Measurements from ENCODE around the gene GFRA1. TPM values are rescaled to one million over a fixed set of nuclear protein-coding genes. Genes with fewer than 3 reads are reported as not detected.

Gene GFRA1
- total RNA-seq, 1 donor from 2014 or later, result 14.0 TPM

- Histone ChIP-seq H3K27me3 (no peaks in the 10 kb centered on the region), H3K9me3 (ENCODE audit: low read depth) (no peaks in the 10 kb centered on the region), H3K27ac (no peak overlapping the region), H4K20me1 (ENCODE audit: low read depth) (no peaks in the 10 kb centered on the region), H3K4me3 (no peak overlapping the region), H3K4me1 (no peaks in the 10 kb centered on the region), H3F3A (ENCODE audit: low read depth) (no peaks in the 10 kb centered on the region), H3K36me3 (no peaks in the 10 kb centered on the region), H3K79me2 (ENCODE audit: low read depth) (no peaks in the 10 kb centered on the region), H3K4me2 (no peak overlapping the region), H2AFZ (replicated peaks) (no peak overlapping the region), H3K9ac (no peak overlapping the region)
- Mint-ChIP-seq H3K4me3 (no peak overlapping the region), H3K9me3 (peaks cover 9% of the 10 kb centered on the region), H3K36me3 (no peaks in the 10 kb centered on the region), H3K27me3 (ENCODE audit: insufficient read depth, low read depth) (peaks cover 4% of the 10 kb centered on the region), H3K27ac (no peak overlapping the region), H3K4me1 (no peaks in the 10 kb centered on the region)
- no peak for TF ChIP-seq EZH2 (IDR thresholded peaks at IDR 0.05)
- TF ChIP-seq, protein P1, sequence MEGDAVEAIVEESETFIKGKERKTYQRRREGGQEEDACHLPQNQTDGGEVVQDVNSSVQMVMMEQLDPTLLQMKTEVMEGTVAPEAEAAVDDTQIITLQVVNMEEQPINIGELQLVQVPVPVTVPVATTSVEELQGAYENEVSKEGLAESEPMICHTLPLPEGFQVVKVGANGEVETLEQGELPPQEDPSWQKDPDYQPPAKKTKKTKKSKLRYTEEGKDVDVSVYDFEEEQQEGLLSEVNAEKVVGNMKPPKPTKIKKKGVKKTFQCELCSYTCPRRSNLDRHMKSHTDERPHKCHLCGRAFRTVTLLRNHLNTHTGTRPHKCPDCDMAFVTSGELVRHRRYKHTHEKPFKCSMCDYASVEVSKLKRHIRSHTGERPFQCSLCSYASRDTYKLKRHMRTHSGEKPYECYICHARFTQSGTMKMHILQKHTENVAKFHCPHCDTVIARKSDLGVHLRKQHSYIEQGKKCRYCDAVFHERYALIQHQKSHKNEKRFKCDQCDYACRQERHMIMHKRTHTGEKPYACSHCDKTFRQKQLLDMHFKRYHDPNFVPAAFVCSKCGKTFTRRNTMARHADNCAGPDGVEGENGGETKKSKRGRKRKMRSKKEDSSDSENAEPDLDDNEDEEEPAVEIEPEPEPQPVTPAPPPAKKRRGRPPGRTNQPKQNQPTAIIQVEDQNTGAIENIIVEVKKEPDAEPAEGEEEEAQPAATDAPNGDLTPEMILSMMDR (IDR thresholded peaks at IDR 0.05), result peak; percentile 38
- DNase-seq (ENCODE audit: low spot score), result peak; percentile 17
Observed at GRCh38 chr10:116026315-116026714, 246.7 kb downstream of the GFRA1 start.

GRCh38 chr10:116024271-116024878 lies 248.6 kb downstream of the GFRA1 start:
- peaks cover 2% of the 10 kb centered on the region for H3K27me3 Mint-ChIP-seq (ENCODE audit: insufficient read depth, low read depth)
- no peaks in the 10 kb centered on the region for H3K9me3 Mint-ChIP-seq
- no peak overlapping the region for H3K9ac ChIP-seq
- H4K20me1 ChIP-seq (ENCODE audit: low read depth), result no peaks in the 10 kb centered on the region
- H3K79me2 ChIP-seq (ENCODE audit: low read depth), result no peaks in the 10 kb centered on the region
- H3K27me3 ChIP-seq, result no peaks in the 10 kb centered on the region
- DNase-seq (ENCODE audit: low spot score), result no peak
- no peaks in the 10 kb centered on the region for H3K36me3 Mint-ChIP-seq
- H3K9me3 ChIP-seq (ENCODE audit: low read depth), result no peaks in the 10 kb centered on the region
- no peaks in the 10 kb centered on the region for H3K4me1 ChIP-seq
- no peak overlapping the region for H3K27ac Mint-ChIP-seq
- H3K4me3 Mint-ChIP-seq, result no peak overlapping the region
- no peak overlapping the region for H2AFZ ChIP-seq (replicated peaks)
- H3K4me2 ChIP-seq, result no peak overlapping the region
- no peak for TF ChIP-seq EZH2phosphoT487 (IDR thresholded peaks at IDR 0.05)
- TF ChIP-seq, protein P1 (IDR thresholded peaks at IDR 0.05), result no peak
- no peak for TF ChIP-seq EZH2 (IDR thresholded peaks at IDR 0.05)
- H3K4me3 ChIP-seq, result no peak overlapping the region
- H3K27ac ChIP-seq, result no peak overlapping the region
- no peaks in the 10 kb centered on the region for H3F3A ChIP-seq (ENCODE audit: low read depth)
- H3K4me1 Mint-ChIP-seq, result no peaks in the 10 kb centered on the region
- H3K36me3 ChIP-seq, result no peaks in the 10 kb centered on the region

GRCh38 chr10:116017405-116017804 lies 255.6 kb downstream of the GFRA1 start:
- Histone ChIP-seq H3K4me2 (no peak overlapping the region), H3K4me1 (no peaks in the 10 kb centered on the region), H3K9me3 (ENCODE audit: low read depth) (no peaks in the 10 kb centered on the region), H3K27me3 (no peaks in the 10 kb centered on the region), H3K27ac (no peak overlapping the region), H4K20me1 (ENCODE audit: low read depth) (no peaks in the 10 kb centered on the region), H3K9ac (no peak overlapping the region), H3K36me3 (no peaks in the 10 kb centered on the region), H3K79me2 (ENCODE audit: low read depth) (no peaks in the 10 kb centered on the region), H3K4me3 (no peak overlapping the region), H2AFZ (replicated peaks) (no peak overlapping the region), H3F3A (ENCODE audit: low read depth) (no peaks in the 10 kb centered on the region)
- Mint-ChIP-seq H3K4me1 (peaks cover 5% of the 10 kb centered on the region), H3K27ac (no peak overlapping the region), H3K9me3 (peaks cover 5% of the 10 kb centered on the region), H3K27me3 (ENCODE audit: insufficient read depth, low read depth) (no peaks in the 10 kb centered on the region), H3K4me3 (no peak overlapping the region), H3K36me3 (no peaks in the 10 kb centered on the region)
- TF ChIP-seq, protein P1 (IDR thresholded peaks at IDR 0.05), result no peak
- no peak for TF ChIP-seq EZH2phosphoT487 (IDR thresholded peaks at IDR 0.05)
- no peak for TF ChIP-seq EZH2 (IDR thresholded peaks at IDR 0.05)
- no peak for DNase-seq (ENCODE audit: low spot score)
